ENCODE data around the gene HIPK1. TPM values are rescaled to one million over a fixed set of nuclear protein-coding genes. Genes with fewer than 3 reads are reported as not detected.
"Not testable (repeated sequence)": the region's sequence is repeated elsewhere in the genome, so short reads cannot be mapped to it uniquely, and the experiment has no call there.

The HIPK1 gene
- total RNA-seq, 1 experiment from 2014 or later = 11.8 TPM

DNA sequence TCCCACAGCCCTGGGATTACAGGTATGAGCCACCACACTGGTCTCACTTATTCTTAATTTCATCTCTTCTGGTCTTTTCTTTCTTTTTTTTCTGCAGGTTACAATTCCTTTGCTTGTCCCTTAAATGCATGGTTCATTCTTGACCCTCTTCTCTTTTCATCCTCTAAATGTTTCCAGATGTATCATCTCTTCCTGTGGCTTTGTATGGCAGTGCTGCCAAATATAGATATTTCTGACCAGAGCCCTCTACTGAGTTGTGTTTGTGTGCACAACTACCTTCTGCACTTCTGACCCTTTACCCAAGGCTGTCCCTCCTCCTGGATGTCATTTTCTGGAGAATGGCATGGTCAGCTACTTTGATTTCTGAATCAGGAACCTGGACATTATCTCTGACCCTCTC, 82.7 kb downstream of the HIPK1 start:
- DNase-seq (ENCODE audit: low spot score) = no peak

DNA sequence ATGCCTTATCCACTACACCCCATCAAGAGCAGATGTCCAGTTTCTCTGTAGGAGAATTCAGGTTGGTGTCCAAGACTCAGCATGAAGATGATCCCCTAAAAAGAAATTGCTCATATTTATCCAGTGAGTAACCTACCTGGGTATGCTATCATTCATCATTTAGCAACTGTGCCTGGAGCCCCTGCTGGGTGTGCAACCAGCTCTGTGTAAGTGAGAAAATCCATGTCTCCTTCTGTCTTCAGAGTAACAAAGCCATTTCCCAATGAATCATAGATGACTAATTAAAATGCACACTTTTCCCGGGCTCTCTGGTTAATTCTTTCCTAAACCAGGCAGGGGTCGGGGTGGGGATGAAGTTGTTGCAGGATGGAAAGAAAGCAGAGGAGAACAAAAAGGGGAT, 86.0 kb downstream of the HIPK1 start:
- no peak for DNase-seq (ENCODE audit: low spot score)

DNA sequence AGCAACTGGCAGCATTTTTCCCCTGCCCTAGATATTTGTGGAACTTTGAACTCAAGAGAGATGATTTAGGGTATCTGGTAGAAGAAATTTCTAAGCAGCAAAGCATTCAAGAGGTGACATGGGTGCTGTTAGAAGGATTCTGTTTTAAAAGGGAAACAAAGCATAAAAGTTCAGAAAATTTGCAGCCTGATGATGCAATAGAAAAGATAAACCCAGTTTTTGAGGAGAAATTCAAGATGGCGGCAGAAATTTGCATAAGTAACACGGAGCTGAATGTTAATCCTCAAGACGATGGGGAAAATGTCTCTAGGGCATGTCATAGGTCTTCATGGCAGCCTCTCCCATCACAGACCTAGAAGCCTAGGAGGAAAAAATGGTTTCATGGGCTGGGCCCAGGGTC, 90.6 kb downstream of the HIPK1 start:
- not testable (repeated sequence) for DNase-seq (ENCODE audit: low spot score)

DNA sequence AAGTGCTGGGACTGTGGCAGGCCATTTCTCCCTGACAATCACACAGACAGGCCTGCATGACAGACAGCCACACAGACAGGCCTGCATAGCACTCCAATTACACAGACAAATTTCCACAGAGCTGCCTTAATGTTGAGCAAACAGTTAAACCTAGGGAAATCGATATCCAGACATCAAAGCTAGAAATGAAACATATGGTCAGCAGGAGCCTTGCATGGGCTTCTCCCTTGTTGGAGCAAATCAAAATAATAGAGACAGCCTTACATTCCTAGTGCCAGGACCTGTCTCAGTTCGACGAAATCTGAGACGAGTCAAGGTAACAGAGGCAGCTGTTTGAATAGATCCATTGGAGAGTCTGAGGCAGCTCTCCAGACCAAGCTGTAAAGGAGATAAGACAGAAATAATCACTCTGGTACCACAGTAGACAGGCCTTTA, 92.6 kb downstream of the HIPK1 start:
- DNase-seq (ENCODE audit: low spot score) = no peak

DNA sequence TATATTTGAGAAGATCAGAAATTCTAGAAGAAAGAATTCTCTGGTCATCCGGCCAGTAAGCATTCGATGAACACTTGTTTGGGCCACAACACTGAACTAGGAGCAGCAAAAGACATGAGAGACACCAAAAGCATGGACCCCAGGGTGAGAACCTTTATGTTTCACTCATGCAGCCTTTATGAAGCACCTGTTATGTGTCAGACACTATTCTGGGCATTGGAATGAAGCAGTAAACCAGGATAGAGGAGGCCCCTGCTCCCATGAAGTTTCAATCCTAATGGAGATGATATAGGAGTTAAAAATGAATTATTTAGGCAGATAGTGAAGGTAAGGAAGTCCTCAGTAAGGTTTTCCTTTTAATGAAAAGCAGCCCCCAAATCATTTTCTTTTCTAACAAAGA, 93.8 kb downstream of the HIPK1 start:
- DNase-seq (ENCODE audit: low spot score) = no peak

DNA sequence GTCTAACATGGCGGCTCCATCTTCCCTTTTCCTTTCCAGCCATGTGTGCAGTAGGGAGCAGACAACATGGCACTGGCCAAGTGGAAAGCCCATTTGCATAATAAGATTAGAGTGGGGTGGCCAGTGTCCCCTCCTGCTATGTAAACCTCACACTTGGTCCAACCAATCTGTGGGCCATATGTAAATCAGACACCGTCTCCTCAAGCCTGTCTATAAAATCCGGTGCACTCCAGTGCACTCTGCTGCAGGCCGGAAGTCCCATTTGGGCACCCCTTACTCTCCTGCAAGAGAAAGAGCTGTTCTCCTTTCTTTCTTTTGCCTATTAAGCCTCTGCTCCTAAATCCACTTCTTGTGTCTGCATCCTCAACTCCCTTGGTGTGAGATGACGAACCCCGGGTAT, 94.3 kb downstream of the HIPK1 start:
- DNase-seq (ENCODE audit: low spot score) = no peak

DNA sequence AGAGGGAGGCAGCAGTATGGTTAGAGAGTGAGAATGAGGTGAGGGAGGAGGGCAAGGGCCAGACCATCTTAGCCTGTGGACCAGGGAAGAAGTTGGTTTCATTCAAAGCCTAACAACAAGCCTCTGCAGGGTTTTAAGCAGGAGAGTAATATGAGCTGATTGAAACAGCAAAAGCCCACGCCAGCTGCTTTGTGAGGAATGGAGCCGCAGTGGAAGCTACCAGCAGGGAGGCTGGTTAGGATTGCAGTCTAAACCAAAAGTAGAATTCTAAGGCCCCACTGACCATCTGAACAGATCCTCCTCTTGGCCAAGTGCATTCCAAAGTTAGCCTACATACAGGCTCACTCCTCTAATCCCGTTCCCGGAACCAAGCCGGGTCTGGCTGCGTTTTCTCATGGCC, 94.9 kb downstream of the HIPK1 start:
- DNase-seq (ENCODE audit: low spot score) = no peak

DNA sequence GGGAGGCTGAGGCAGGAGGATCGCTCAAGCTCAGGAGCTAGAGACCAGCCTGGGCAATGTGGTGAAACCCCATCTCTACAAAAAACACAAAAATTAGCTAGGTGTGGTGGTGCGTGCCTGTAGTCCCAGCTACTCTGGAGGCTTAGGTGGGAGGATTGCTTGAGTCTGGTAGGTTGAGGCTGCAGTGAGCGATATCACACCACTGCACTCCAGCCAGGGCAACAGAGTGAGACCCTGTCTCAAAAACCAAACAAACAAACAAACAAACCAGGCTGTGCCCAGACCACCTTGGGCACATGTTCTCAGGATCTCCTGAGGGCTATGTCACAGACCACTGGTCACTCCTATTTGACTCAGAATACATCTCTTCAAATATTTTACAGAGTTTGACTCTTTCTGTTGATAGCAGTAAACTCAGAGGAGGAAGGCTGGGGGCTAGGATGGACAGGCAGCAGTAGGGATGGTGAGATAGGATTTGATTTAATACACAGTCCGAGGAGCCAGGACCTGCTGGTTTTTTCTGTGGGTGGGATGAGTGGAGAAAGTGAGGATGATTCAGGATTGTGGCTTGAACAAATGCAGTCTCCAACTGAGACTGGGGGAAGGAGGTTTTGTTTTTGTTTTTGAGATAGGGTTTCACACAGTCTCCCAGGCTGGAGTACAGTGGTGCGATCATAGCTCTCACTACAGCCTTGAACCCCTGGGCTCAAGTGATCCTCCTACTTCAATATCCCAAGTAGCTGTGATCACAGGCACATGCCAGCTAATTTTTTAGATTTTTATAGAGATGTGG, 96.7 kb downstream of the HIPK1 start:
- DNase-seq (ENCODE audit: low spot score) = no peak

DNA sequence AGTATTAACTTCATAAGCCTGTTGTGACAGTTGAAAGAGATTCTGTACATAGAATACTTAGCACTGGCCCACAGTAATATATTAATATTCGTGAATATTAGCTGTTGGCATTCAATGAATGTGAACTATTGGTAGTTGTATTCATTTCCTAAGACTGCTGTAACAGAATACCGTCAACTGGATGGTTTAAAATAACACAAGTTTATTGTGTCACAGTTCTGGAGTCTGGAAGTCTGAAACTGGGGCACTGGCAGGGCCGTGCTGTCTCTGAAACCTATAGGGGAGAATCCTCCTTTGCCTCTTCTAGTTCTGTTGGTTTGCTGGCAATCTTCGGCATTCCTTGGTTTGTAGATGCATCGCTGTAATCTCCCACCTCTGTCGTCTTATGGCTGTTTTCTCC, 97.7 kb downstream of the HIPK1 start:
- DNase-seq (ENCODE audit: low spot score) = no peak

Other genes with a start within 250 kb of the HIPK1 start
- 19.2 and 26.3 TPM in 2 replicates for gene PHTF1, start 169.8 kb upstream of the HIPK1 start, total RNA-seq (2014; rRNA removed; shearing (Covaris generic))
- gene RSBN1, start 116.8 kb upstream of the HIPK1 start, total RNA-seq (2014; rRNA removed; shearing (Covaris generic)) = 2.5 and 3.2 TPM in 2 replicates
- gene PTPN22, start 57.6 kb upstream of the HIPK1 start, total RNA-seq (2014; rRNA removed; shearing (Covaris generic)) = 0.62 and 0.68 TPM in 2 replicates
- not detected in 2 replicates for gene BCL2L15, start 41.7 kb upstream of the HIPK1 start, total RNA-seq (2014; rRNA removed; shearing (Covaris generic))
- gene AP4B1, start 24.5 kb upstream of the HIPK1 start, total RNA-seq (2014; rRNA removed; shearing (Covaris generic)) = 6.9 and 9.4 TPM in 2 replicates
- 5.7 and 6.0 TPM in 2 replicates for gene DCLRE1B, start 24.0 kb upstream of the HIPK1 start, total RNA-seq (2014; rRNA removed; shearing (Covaris generic))
- gene OLFML3, start 50.1 kb downstream of the HIPK1 start, total RNA-seq (2014; rRNA removed; shearing (Covaris generic)) = 8.4 and 12.6 TPM in 2 replicates
- not detected in 2 replicates for gene SYT6, start 224.5 kb downstream of the HIPK1 start, total RNA-seq (2014; rRNA removed; shearing (Covaris generic))